Measurements from ENCODE around the gene STK38L. TPM values are rescaled to one million over a fixed set of nuclear protein-coding genes. Genes with fewer than 3 reads are reported as not detected.

STK38L gene
- total RNA-seq = 31.1 and 41.8 TPM in 2 replicates

DNA sequence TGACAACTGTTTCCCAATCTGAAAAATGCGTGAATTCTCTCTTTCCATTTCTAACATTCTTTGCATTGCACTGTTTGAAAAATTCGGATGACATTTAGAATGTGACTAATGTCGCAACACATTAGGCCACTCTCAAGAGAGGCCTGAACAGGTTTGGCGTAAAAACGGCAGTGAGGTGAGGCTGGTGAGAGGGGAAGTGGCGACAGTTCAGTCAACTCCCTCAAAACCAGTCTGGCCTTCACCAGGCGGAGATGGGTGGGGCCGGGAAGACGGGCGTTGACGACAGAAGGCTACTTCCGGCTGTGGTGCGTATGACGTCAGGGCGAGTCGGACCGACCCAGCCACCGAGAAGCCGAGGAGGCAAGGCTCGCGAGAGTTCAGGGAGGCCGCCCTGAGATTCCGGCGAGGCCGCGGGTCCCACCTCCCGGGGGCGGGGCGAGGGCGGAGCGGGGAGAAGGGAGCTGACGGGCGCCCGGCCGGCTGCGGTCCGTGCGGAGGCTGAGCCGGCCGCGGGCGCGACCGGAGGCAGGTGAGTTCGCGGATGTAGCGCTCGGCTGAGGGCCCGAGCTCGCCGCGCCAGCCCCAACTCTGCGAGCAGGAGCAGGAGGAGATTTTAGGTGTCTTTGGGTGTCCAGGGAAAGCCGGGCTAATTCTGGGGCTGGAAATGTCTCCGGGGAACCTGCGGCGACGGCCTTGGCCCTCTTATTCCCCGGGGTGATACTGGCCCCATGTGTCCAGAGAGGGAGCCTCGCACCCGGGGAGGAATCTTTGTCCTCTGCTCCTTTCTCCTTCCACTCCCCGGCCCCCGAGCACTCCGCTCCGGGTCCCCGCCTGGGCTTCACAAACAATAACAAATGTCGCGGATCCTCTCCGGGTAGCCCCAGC is at the start of gene STK38L:
TSS of gene STK38L (plus strand) at position 483 of the 885 bp plus-strand sequence. CDS start 53,435 bp downstream, outside the sequence.

GRCh38 chr12:27332714-27333402 is 88.8 kb downstream of the STK38L start, which contains the start of gene BMAL2:
BMAL2 (plus strand) TSS chr12:27332836; CDS start chr12:27333073, 237 bp downstream.

Other genes with a start within 250 kb of the STK38L start
- gene TM7SF3, start 229.9 kb upstream of the STK38L start, total RNA-seq = 94.0 and 100 TPM in 2 replicates
- gene MED21, start 221.7 kb upstream of the STK38L start, total RNA-seq = 32.8 and 33.0 TPM in 2 replicates
- gene C12orf71, start 161.7 kb upstream of the STK38L start, total RNA-seq = not detected in 2 replicates
- gene BMAL2, start 88.5 kb downstream of the STK38L start, total RNA-seq = 40.6 and 40.8 TPM in 2 replicates
- 0.36 and 0.75 TPM in 2 replicates for gene SMCO2, start 202.4 kb downstream of the STK38L start, total RNA-seq